Neural cell (in vitro differentiated cells): ENCODE measurements around the gene ATG7.

Experiments
- CTCF ChIP-seq: fragments of 450-650 bp; IDR thresholded peaks from 2 replicates; pipeline ENCODE4 v1.5.1; 2014; ENCODE audit warnings: antibody characterized with exemption, mild to moderate bottlenecking, moderate library complexity; ENCODE audit not compliant: poor library complexity, severe bottlenecking
- EZH2 ChIP-seq: fragments of 200-600, 300-800 bp; shearing (Covaris generic), sonication (generic); IDR thresholded peaks from 2 replicates; pipeline ENCODE4 v1.6.1; 2014; ENCODE audit warnings: antibody characterized with exemption, low read length, borderline replicate concordance, mild to moderate bottlenecking; ENCODE audit not compliant: insufficient read depth, poor library complexity, severe bottlenecking
- TAF1 ChIP-seq: IDR thresholded peaks from 2 replicates; pipeline ENCODE4 v1.6.1; 2012; ENCODE audit warnings: low read depth

GRCh38 chr3:11377719-11378118, 105.5 kb downstream of the ATG7 start:
- TF ChIP-seq TAF1 = no peak
- TF ChIP-seq EZH2 = no peak
- no peak for TF ChIP-seq CTCF
